Thyroid gland (tissue), 4 donors: ENCODE data around the gene HCRT.

ENCODE experiments used
- POLR2A ChIP-seq, 2 donors: fragments of 450-650 bp; IDR thresholded peaks; one replicate each; pipeline ENCODE4 v1.6.1; 2017; ENCODE audit warnings: antibody characterized with exemption in 2 of 2, mild to moderate bottlenecking in 2 of 2, moderate library complexity in 1 of 2
- TF ChIP-seq, protein P1 (sequence below), 6 experiments: fragments of 200-600 bp in 3 of 6; fragments of 450-650 bp in 3 of 6; sonication (generic) in 3 of 6; IDR thresholded peaks; one replicate each; pipeline ENCODE4 v1.5.1; 2016 to 2019; ENCODE audit warnings: antibody characterized with exemption in 6 of 6, mild to moderate bottlenecking in 2 of 6, inconsistent platforms in 1 of 6, moderate library complexity in 1 of 6

DNA sequence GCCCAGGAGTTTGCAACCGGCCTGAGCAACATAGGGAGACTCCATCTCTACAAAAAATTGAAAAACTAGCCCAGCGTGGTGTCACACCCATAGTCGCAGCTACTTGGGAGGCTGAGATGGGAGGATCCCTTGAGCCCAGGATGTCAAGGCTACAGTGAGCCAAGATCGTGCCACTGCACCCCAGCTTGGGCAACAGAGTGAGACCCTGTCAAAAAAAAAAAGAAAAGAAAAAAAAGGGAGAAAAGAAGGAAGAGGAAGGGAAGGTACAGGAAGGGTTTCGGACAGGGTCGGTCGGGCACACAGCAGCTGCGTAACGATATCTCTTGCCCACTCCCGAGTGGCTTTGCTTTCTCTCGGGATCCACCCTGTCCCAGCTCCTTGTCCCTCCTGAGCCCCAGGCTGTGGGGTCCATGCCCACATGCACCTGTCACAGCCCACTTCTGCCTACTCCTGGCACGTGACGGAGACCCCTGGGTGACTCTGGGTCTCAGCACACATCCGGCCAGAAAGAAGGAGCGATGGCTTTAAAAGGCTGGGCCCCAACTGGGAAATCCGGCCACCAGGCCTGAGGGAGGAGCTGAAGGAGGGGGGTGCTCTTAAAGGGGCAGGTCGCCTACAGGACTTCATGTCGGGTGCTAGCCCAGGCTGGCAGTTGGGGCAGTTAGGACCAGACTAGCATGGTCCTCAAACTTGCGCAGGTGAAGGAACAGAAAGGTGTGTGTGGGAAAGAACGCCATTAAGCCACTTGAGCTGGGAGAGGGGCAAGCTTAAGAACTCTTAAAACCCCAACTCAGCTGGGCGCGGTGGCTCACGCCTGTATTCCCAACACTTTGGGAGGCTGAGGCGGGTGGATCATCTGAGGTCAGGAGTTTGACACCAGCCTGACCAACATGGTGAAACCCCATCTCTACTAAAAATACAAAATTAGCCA lies 9.0 kb upstream of the HCRT start, which contains the start of gene GHDC:
- TF ChIP-seq POLR2A (IDR thresholded peaks at IDR 0.05): peak in 1 of 2 donors; percentile 43
- TF ChIP-seq, protein P1, sequence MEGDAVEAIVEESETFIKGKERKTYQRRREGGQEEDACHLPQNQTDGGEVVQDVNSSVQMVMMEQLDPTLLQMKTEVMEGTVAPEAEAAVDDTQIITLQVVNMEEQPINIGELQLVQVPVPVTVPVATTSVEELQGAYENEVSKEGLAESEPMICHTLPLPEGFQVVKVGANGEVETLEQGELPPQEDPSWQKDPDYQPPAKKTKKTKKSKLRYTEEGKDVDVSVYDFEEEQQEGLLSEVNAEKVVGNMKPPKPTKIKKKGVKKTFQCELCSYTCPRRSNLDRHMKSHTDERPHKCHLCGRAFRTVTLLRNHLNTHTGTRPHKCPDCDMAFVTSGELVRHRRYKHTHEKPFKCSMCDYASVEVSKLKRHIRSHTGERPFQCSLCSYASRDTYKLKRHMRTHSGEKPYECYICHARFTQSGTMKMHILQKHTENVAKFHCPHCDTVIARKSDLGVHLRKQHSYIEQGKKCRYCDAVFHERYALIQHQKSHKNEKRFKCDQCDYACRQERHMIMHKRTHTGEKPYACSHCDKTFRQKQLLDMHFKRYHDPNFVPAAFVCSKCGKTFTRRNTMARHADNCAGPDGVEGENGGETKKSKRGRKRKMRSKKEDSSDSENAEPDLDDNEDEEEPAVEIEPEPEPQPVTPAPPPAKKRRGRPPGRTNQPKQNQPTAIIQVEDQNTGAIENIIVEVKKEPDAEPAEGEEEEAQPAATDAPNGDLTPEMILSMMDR (IDR thresholded peaks at IDR 0.05): peak in 1 of 6 experiments; percentile 36
